ENCODE results near the gene ZSCAN1.

Gene ZSCAN1

GRCh38 chr19:58040751-58041525 is 7.1 kb downstream of the ZSCAN1 start:
- no peak for DNase-seq

GRCh38 chr19:58042495-58043340 is 8.9 kb downstream of the ZSCAN1 start:
- DNase-seq = no peak

- DNase-seq = no peak
Observed at GRCh38 chr19:58044391-58044790, 10.6 kb downstream of the ZSCAN1 start.

GRCh38 chr19:58044886-58045285 is 11.1 kb downstream of the ZSCAN1 start:
- no peak for DNase-seq

- DNase-seq = no peak
Observed at GRCh38 chr19:58045411-58046050, 11.7 kb downstream of the ZSCAN1 start.

GRCh38 chr19:58046856-58047255 is 13.0 kb downstream of the ZSCAN1 start:
- DNase-seq = no peak

GRCh38 chr19:58047672-58048071 is 13.8 kb downstream of the ZSCAN1 start:
- DNase-seq = no peak

- DNase-seq = no peak
Observed at GRCh38 chr19:58052256-58052655, 18.4 kb downstream of the ZSCAN1 start.

GRCh38 chr19:58053480-58054156 is 19.8 kb downstream of the ZSCAN1 start:
- DNase-seq = no peak

GRCh38 chr19:58054901-58055874 is 21.4 kb downstream of the ZSCAN1 start:
- DNase-seq = no peak

GRCh38 chr19:58056261-58056660 is 22.4 kb downstream of the ZSCAN1 start:
- DNase-seq = no peak

- no peak for DNase-seq
Observed at GRCh38 chr19:58056861-58057260, 23.0 kb downstream of the ZSCAN1 start.

GRCh38 chr19:58058467-58058866 is 24.6 kb downstream of the ZSCAN1 start:
- DNase-seq = no peak

- peak; percentile 48 to 76 for DNase-seq
Observed at GRCh38 chr19:58059003-58059670, 25.3 kb downstream of the ZSCAN1 start, which contains the start of gene ZNF135. Gene ZNF135 (plus strand): TSS chr19:58059282. CDS start chr19:58060003, 721 bp downstream.

GRCh38 chr19:58059671-58060078 is 25.9 kb downstream of the ZSCAN1 start:
- no peak for DNase-seq

- no peak for DNase-seq
Observed at GRCh38 chr19:58060231-58060630, 26.4 kb downstream of the ZSCAN1 start.

- no peak for DNase-seq
Observed at GRCh38 chr19:58063712-58064111, 29.9 kb downstream of the ZSCAN1 start.

GRCh38 chr19:58067240-58067912 is 33.6 kb downstream of the ZSCAN1 start:
- no peak for DNase-seq

- no peak for DNase-seq
Observed at GRCh38 chr19:58079792-58080191, 46.0 kb downstream of the ZSCAN1 start.

GRCh38 chr19:58083021-58083420 is 49.2 kb downstream of the ZSCAN1 start:
- DNase-seq = no peak
